Midbrain (tissue), 1 donor: ENCODE results near the gene ATXN8OS.
"Not testable (repeated sequence)": the region's sequence is repeated elsewhere in the genome, so short reads cannot be mapped to it uniquely, and the experiment has no call there.

Source experiments
- DNase-seq: peaks from one replicate; lab custom pipeline; 2025; lab: John Stamatoyannopoulos, UW

Gene ATXN8OS

GRCh38 chr13:70107498-70108281 lies at the start of gene ATXN8OS:
Gene ATXN8OS, plus strand, starts transcription at chr13:70107826.
- no peak for DNase-seq

DNA sequence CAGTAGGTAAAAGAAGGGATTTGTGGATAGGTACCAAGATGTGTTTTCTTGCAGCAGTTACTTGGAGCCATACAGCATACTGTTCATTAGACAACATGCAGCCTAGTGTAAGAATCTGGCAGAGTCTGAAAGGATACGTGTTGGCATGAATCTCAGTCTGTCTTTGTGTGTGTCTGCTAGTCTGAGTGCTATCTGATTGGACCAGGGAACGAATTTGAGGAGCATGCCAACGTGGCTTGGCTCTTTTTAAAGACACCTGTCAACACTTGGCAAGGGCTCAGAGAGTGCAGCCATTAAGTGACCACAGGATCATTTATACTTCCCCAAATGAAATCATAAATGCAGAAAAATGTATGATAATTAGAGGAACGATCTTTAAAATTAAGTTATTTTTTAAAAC lies 27.6 kb upstream of the ATXN8OS start:
- DNase-seq: no peak

GRCh38 chr13:70087247-70087646 lies 20.4 kb upstream of the ATXN8OS start:
- no peak for DNase-seq

- no peak for DNase-seq
Observed at GRCh38 chr13:70088926-70089325, 18.7 kb upstream of the ATXN8OS start.

DNA sequence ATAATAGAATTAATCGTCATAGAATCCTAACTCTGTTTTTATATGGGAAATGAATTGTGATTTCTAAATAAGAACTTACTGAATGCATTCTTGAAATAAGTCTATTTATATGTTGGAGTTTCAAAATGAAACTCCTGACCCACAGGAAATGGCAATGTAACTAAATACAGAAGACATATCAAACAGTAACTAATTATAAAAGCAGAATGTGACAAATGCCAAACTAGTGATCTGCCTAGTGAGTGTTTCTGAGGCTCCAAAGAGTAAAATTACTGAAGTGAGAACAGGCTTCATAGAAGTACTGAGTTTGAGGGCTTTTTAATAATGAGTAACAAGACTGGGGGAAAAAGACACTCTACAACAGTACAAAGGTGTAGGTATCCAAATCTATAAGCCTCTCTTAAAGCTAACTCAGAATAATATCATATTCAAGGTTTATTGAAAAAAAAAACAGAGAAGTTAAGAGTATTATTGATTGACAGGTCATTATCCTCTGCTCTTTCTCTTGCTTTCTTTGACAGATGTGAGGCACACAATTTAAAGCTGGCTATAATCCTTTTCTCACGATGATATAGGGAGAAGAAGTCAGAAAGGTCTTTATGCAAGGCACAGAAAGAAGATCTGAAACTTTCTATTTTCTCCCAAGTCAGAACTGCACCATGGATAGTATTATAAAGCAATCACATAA lies 17.4 kb upstream of the ATXN8OS start:
- DNase-seq: no peak

DNA sequence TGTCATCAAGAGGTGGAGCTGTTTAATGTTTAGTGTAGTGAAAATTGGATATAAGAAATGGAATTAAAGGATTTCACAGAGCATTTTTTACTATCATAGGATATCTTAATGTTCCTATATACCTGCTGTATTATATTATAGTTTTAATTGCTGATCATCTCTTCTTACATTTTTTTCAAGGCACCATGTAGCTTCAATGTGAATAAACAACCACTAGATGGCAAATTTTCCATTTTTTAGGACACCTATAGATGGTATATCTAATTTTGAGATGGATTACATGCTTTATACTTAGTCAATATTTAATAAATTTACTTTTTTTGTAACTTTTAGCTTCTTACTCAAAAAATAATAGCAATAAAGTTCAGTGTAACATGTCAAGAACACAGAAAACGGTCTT lies 9.0 kb upstream of the ATXN8OS start:
- no peak for DNase-seq

GRCh38 chr13:70104481-70104880 lies 3.1 kb upstream of the ATXN8OS start:
- DNase-seq: no peak

GRCh38 chr13:70107125-70107497 lies 515 bp upstream of the ATXN8OS start:
- DNase-seq: no peak

GRCh38 chr13:70108356-70109105 lies 905 bp downstream of the ATXN8OS start, which contains the start of gene KLHL1:
Gene KLHL1, minus strand, starts transcription at chr13:70108452. Its CDS starts 753 bp downstream, at chr13:70107699.
- no peak for DNase-seq

- no peak for DNase-seq
Observed at GRCh38 chr13:70117338-70117905, 9.8 kb downstream of the ATXN8OS start.

DNA sequence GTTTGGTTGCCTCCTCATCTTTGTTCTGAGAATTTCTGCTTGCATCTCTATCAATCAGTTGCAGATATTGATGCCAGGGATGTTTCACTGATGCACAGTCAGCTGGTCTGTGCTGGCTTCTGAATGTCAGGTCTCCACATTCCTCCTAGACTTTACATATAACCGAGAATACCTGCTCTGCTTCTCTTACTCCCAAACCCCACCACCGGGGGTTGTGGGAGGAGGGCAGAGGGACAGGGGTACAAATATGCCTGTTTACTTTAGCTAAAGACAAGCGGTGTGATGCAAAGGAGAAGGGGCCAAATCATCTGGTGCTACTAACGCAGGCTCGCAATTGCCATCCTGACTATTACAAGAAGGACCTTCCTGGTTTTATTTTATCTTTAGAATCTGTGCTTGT lies 18.1 kb downstream of the ATXN8OS start:
- no peak for DNase-seq

DNA sequence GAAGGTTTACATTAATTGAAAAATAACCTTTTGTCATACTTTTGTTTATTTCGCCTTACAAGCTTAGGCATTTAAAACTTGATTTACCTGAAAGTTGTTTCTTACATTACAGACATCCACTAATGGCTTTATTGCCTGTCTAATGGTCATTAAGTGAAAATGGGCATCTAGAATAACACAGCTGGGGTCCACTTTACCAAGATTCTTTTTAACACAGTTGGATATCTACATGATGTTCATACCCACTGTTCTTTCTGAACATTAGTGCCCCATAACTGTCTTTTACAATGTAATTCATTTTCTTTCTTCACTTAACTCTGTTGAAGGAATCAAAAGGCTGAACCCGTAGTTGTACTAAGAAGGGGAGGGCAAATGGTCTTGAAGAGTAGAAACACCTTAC lies 20.5 kb downstream of the ATXN8OS start:
- no peak for DNase-seq

- not testable (repeated sequence) for DNase-seq
Observed at GRCh38 chr13:70142658-70143057, 35.0 kb downstream of the ATXN8OS start.

GRCh38 chr13:70162141-70162540 lies 54.5 kb downstream of the ATXN8OS start:
- DNase-seq: no peak

DNA sequence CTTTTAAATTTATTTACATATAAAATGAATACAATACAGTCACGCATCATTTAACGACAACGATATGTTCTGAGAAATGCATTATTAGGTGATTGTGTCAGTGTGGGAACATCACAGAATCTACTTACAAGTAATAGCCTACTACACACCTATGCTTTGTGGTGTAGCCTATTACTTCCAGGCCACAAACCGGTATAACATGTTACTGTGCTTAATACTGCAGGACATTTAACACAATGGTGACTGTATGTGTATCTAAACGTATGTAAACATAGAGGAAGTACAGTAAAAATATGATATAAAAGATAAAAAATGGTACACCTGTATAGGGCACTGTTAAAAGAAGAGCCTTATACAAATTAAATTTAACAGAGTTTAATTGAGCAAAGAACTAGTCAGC lies 63.1 kb downstream of the ATXN8OS start:
- no peak for DNase-seq

- DNase-seq: no peak
Observed at GRCh38 chr13:70171151-70171550, 63.5 kb downstream of the ATXN8OS start.

- no peak for DNase-seq
Observed at GRCh38 chr13:70172946-70173597, 65.4 kb downstream of the ATXN8OS start.

DNA sequence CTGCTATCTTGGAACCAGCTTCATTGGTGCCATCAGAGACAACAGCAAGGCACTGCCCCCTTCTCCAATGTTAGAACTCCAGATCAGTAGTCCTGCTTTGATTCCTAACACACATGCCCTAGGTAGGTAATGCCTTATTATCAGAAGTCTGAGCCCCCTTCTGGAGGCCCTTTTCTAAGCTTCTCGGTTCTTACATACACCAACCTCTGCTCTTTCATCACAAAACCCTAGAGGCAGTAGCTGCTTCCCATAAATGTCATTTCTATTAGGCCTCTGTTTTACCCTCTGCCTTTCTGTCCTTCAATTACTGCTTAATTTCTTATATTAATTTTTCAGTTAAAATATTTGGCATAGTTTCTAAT lies 66.0 kb downstream of the ATXN8OS start:
- DNase-seq: no peak

DNA sequence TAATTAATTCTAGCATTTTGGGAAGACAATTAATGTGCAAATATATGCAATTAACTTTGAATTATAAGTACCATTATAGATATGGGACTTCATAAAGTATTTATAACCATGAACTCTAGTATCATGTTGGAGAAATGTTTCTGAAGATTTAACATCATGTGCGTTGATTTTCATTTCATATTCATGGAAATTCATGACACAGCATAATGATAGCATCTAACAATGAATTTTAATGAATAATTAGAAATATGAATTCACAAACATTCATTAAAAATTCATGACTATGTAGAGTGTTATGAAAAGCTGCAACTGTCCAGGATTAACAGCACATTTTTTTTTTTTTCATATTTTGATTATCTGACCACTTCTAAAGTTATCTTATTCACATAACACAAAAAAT lies 70.7 kb downstream of the ATXN8OS start:
- DNase-seq: no peak
